Ramos (cell line): Measurements from ENCODE around the gene GBX1.

Experiments used
- in situ Hi-C: fragments of 300-500 bp; cut with MboI; formaldehyde crosslinking; loops from one replicate; pipeline ENCODE4 v1.14.3; 2022; ENCODE audit warnings: low sequenced_read_pairs; ENCODE audit not compliant: unreplicated experiment

GBX1 gene

GRCh38 chr7:151118108-151119054, 49.1 kb downstream of the GBX1 start:
- in situ Hi-C loops: no loop called here

- in situ Hi-C loops: no loop called here
These were observed 49.9 kb downstream of the GBX1 start for GRCh38 chr7:151117565-151117964.

- in situ Hi-C loops: no loop called here
These were observed 50.7 kb downstream of the GBX1 start for GRCh38 chr7:151116603-151117440.

GRCh38 chr7:151115836-151116418, 51.6 kb downstream of the GBX1 start:
- in situ Hi-C loops: no loop called here

GRCh38 chr7:151115121-151115835, 52.2 kb downstream of the GBX1 start:
- in situ Hi-C loops: no loop called here

- in situ Hi-C loops: no loop called here
These were observed 53.1 kb downstream of the GBX1 start for GRCh38 chr7:151114151-151115090.

GRCh38 chr7:151113344-151114150, 53.9 kb downstream of the GBX1 start:
- in situ Hi-C loops: no loop called here

GRCh38 chr7:151110941-151111645, 56.4 kb downstream of the GBX1 start:
- in situ Hi-C loops: no loop called here

GRCh38 chr7:151110236-151110940, 57.1 kb downstream of the GBX1 start:
- in situ Hi-C loops: no loop called here

- in situ Hi-C loops: loop anchor here (10.0 kb wide), 1 partner anchor 325 kb away; no protein-coding TSS in a partner anchor
These were observed 58.1 kb downstream of the GBX1 start for GRCh38 chr7:151109094-151110048.

- in situ Hi-C loops: loop anchor here (10.0 kb wide), 1 partner anchor 323 kb away; no protein-coding TSS in a partner anchor
These were observed 59.6 kb downstream of the GBX1 start for GRCh38 chr7:151107882-151108281.

- in situ Hi-C loops: loop anchor here (10.0 kb wide), 1 partner anchor 320 kb away; no protein-coding TSS in a partner anchor
These were observed 62.9 kb downstream of the GBX1 start for GRCh38 chr7:151104411-151105235.

GRCh38 chr7:151103973-151104372, 63.5 kb downstream of the GBX1 start:
- in situ Hi-C loops: loop anchor here (10.0 kb wide), 1 partner anchor 319 kb away; no protein-coding TSS in a partner anchor

- in situ Hi-C loops: loop anchor here (10.0 kb wide), 1 partner anchor 318 kb away; no protein-coding TSS in a partner anchor
These were observed 64.5 kb downstream of the GBX1 start for GRCh38 chr7:151102991-151103390.
